Thyroid gland (tissue), 4 donors: ENCODE data around the gene KCNQ2.

Source experiments
- POLR2A ChIP-seq, 2 donors: fragments of 450-650 bp; IDR thresholded peaks; one replicate each; pipeline ENCODE4 v1.6.1; 2017; ENCODE audit warnings: antibody characterized with exemption in 2 of 2, mild to moderate bottlenecking in 2 of 2, moderate library complexity in 1 of 2
- TF ChIP-seq, protein P1 (sequence below), 6 experiments: fragments of 200-600 bp in 3 of 6; fragments of 450-650 bp in 3 of 6; sonication (generic) in 3 of 6; IDR thresholded peaks; one replicate each; pipeline ENCODE4 v1.5.1; 2016 to 2019; ENCODE audit warnings: antibody characterized with exemption in 6 of 6, mild to moderate bottlenecking in 2 of 6, inconsistent platforms in 1 of 6, moderate library complexity in 1 of 6

DNA sequence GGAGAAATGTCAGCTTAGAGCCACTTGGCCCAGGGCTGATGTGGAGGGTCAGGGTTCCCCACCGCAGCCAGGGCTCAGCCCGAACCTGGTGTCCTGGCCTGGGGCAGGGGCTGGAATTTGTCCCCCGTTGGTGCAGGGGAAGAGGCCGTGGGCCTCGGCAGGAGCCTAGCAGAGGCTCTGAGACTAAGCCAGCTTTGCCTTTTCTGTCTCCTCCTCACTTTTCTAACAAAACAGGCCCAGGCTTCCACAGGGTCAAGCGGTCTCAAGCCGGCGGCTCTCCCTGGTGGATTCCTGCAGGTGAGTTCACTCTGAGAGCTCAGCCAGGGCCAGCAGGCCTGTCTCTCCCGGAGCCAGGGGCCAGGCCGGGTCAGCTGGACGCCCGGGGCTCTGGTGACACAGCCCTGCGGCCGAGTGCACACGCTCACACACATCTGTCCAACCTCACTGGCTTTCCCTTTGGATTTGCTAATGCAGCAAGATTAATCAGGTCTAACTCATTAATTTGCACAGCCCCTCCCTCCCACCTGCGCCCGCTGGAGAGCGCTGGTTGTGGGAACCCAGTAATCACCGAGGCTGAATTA, 108.4 kb downstream of the KCNQ2 start:
- TF ChIP-seq, protein P1, sequence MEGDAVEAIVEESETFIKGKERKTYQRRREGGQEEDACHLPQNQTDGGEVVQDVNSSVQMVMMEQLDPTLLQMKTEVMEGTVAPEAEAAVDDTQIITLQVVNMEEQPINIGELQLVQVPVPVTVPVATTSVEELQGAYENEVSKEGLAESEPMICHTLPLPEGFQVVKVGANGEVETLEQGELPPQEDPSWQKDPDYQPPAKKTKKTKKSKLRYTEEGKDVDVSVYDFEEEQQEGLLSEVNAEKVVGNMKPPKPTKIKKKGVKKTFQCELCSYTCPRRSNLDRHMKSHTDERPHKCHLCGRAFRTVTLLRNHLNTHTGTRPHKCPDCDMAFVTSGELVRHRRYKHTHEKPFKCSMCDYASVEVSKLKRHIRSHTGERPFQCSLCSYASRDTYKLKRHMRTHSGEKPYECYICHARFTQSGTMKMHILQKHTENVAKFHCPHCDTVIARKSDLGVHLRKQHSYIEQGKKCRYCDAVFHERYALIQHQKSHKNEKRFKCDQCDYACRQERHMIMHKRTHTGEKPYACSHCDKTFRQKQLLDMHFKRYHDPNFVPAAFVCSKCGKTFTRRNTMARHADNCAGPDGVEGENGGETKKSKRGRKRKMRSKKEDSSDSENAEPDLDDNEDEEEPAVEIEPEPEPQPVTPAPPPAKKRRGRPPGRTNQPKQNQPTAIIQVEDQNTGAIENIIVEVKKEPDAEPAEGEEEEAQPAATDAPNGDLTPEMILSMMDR (IDR thresholded peaks at IDR 0.05), result no peak
- TF ChIP-seq POLR2A (IDR thresholded peaks at IDR 0.05), result no peak
